ENCODE data around the gene GAS1.

Gene GAS1

GRCh38 chr9:86925686-86926085 is 21.6 kb downstream of the GAS1 start:
- DNase-seq (ENCODE audit: low spot score), result no peak

GRCh38 chr9:86924206-86924605 is 23.1 kb downstream of the GAS1 start:
- DNase-seq (ENCODE audit: low spot score), result no peak

GRCh38 chr9:86921151-86921923 is 26.0 kb downstream of the GAS1 start:
- no peak for DNase-seq (ENCODE audit: low spot score)

- no peak for DNase-seq (ENCODE audit: low spot score)
Observed at GRCh38 chr9:86918556-86918955, 28.8 kb downstream of the GAS1 start.

- DNase-seq (ENCODE audit: low spot score), result no peak
Observed at GRCh38 chr9:86912210-86912609, 35.1 kb downstream of the GAS1 start.

- no peak for DNase-seq (ENCODE audit: low spot score)
Observed at GRCh38 chr9:86909388-86909787, 37.9 kb downstream of the GAS1 start.

- DNase-seq (ENCODE audit: low spot score), result no peak
Observed at GRCh38 chr9:86908261-86908660, 39.0 kb downstream of the GAS1 start.

- no peak for DNase-seq (ENCODE audit: low spot score)
Observed at GRCh38 chr9:86907346-86907745, 40.0 kb downstream of the GAS1 start.

- no peak for DNase-seq (ENCODE audit: low spot score)
Observed at GRCh38 chr9:86903734-86904085, 43.6 kb downstream of the GAS1 start.

GRCh38 chr9:86902991-86903733 is 44.1 kb downstream of the GAS1 start:
- DNase-seq (ENCODE audit: low spot score), result no peak

- no peak for DNase-seq (ENCODE audit: low spot score)
Observed at GRCh38 chr9:86902586-86902985, 44.7 kb downstream of the GAS1 start.

GRCh38 chr9:86902176-86902575 is 45.1 kb downstream of the GAS1 start:
- DNase-seq (ENCODE audit: low spot score), result no peak

- no peak for DNase-seq (ENCODE audit: low spot score)
Observed at GRCh38 chr9:86901511-86901910, 45.8 kb downstream of the GAS1 start.

All from germinal center (tissue), 1 donor.